GM20000 (cell line): ENCODE measurements around the gene ANO7.

ENCODE experiments used
- DNase-seq: peaks from one replicate; pipeline ENCODE4 v3.0.0; 2012; ENCODE audit warnings: low spot score
- CTCF ChIP-seq: IDR thresholded peaks from 2 replicates; pipeline ENCODE4 v1.5.1; 2012; ENCODE audit warnings: mild to moderate bottlenecking, control low read depth; ENCODE audit errors: extremely low read depth, missing control alignments

Gene ANO7

GRCh38 chr2:241239552-241240202 is 51.2 kb downstream of the ANO7 start:
- TF ChIP-seq CTCF = no peak
- DNase-seq = no peak

- TF ChIP-seq CTCF = no peak
- DNase-seq = no peak
These were observed 52.0 kb downstream of the ANO7 start for GRCh38 chr2:241240320-241241004.

GRCh38 chr2:241241669-241242068 is 53.2 kb downstream of the ANO7 start:
- DNase-seq = no peak

GRCh38 chr2:241242306-241242705 is 53.8 kb downstream of the ANO7 start:
- no peak for DNase-seq
- no peak for TF ChIP-seq CTCF

More at GRCh38 chr2:241241669-241242068, 53.2 kb downstream of the ANO7 start:
- TF ChIP-seq CTCF = no peak

- no peak for TF ChIP-seq CTCF
- DNase-seq = no peak
These were observed 55.9 kb downstream of the ANO7 start for GRCh38 chr2:241244368-241244767.

- no peak for DNase-seq
- TF ChIP-seq CTCF = no peak
These were observed 59.8 kb downstream of the ANO7 start for GRCh38 chr2:241248289-241248688.

- DNase-seq = no peak
- TF ChIP-seq CTCF = no peak
These were observed 60.4 kb downstream of the ANO7 start for GRCh38 chr2:241248897-241249296.
